Measurements from ENCODE around the gene POR. TPM values are rescaled to one million over a fixed set of nuclear protein-coding genes. Genes with fewer than 3 reads are reported as not detected.

POR gene
- total and polyA plus RNA-seq, 2 of the 13 experiments (the other 11 are each of a cell fraction or from before 2014, with no cell fraction given), result 145 to 266 TPM

- TF ChIP-seq CBX5 (CRISPR knock-in tag; IDR thresholded peaks at IDR 0.05; ENCODE audit: borderline replicate concordance) (peak; percentile 55; the same call in 1 of the 2 replicates), THAP11 (CRISPR knock-in tag; IDR thresholded peaks at IDR 0.05) (peak; percentile 61), NFYB (CRISPR knock-in tag; IDR thresholded peaks at IDR 0.05) (peak; percentile 95), POLR2AphosphoS2 (IDR thresholded peaks at IDR 0.05; ENCODE audit: low read depth, low read length) (no peak), ZBTB37 (CRISPR knock-in tag; IDR thresholded peaks at IDR 0.05) (no peak), ZBTB34 (CRISPR knock-in tag; IDR thresholded peaks at IDR 0.05) (no peak), MLXIP (CRISPR knock-in tag; IDR thresholded peaks at IDR 0.05; ENCODE audit: borderline replicate concordance) (no peak), POLR2AphosphoS5 (IDR thresholded peaks at IDR 0.05; ENCODE audit: low read depth, low read length) (peak; percentile 82), ZKSCAN8 (CRISPR knock-in tag; IDR thresholded peaks at IDR 0.05; ENCODE audit: borderline replicate concordance) (peak; percentile 51; the same call in 1 of the 2 replicates), ELK4 (CRISPR knock-in tag; IDR thresholded peaks at IDR 0.05; ENCODE audit: borderline replicate concordance) (no peak), ZNF530 (CRISPR knock-in tag; IDR thresholded peaks at IDR 0.05; ENCODE audit: low read depth) (no peak), CAMTA2 (CRISPR knock-in tag; IDR thresholded peaks at IDR 0.05; ENCODE audit: borderline replicate concordance) (no peak), U2AF1 (optimal IDR thresholded peaks at IDR 0.05; ENCODE audit: low read depth, low read length) (no peak), RXRB (CRISPR knock-in tag; IDR thresholded peaks at IDR 0.05; ENCODE audit: borderline replicate concordance) (no peak), NR2F1 (CRISPR knock-in tag; IDR thresholded peaks at IDR 0.05) (peak; percentile 43 to 82; a peak in 3 of 4 replicates), ZSCAN20 (CRISPR knock-in tag; IDR thresholded peaks at IDR 0.05; ENCODE audit: borderline replicate concordance) (no peak), MIER3 (CRISPR knock-in tag; IDR thresholded peaks at IDR 0.05; ENCODE audit: borderline replicate concordance) (peak; percentile 69; the same call in 1 of the 2 replicates), RBM22 (optimal IDR thresholded peaks at IDR 0.05; ENCODE audit: low read length) (peak; percentile 7), ZBTB43 (CRISPR knock-in tag; conservative IDR thresholded peaks at IDR 0.05) (peak; percentile 20; the same call in 1 of the 2 replicates)
- TF ChIP-seq, protein P1, sequence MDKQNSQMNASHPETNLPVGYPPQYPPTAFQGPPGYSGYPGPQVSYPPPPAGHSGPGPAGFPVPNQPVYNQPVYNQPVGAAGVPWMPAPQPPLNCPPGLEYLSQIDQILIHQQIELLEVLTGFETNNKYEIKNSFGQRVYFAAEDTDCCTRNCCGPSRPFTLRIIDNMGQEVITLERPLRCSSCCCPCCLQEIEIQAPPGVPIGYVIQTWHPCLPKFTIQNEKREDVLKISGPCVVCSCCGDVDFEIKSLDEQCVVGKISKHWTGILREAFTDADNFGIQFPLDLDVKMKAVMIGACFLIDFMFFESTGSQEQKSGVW (CRISPR knock-in tag; IDR thresholded peaks at IDR 0.05; ENCODE audit: borderline replicate concordance), result no peak
Observed at GRCh38 chr7:75994388-75995051, 79.6 kb downstream of the POR start, which contains the start of gene TMEM120A (continued).
